OCI-LY7 (cell line): ENCODE results near the gene SPEN. TPM values are rescaled to one million over a fixed set of nuclear protein-coding genes. Genes with fewer than 3 reads are reported as not detected.

Source experiments
- BruUV-seq: library from RNA; stranded (reverse); fragments of 400-500 nt; replicated peaks from 2 replicates; lab custom pipeline; 2021; lab: Mats Ljungman, UMichigan
- CTCF ChIA-PET: fragments of 300-600 bp; sonication (Branson Sonifier 250); formaldehyde crosslinking; loops from one replicate; lab custom pipeline; 2022; ENCODE audit warnings: antibody characterized with exemption; ENCODE audit not compliant: unreplicated experiment; lab: Charles Lee
- POLR2A ChIA-PET: fragments of 300-600 bp; sonication (Branson Sonifier 250); formaldehyde crosslinking; loops from one replicate; lab custom pipeline; 2022; ENCODE audit warnings: antibody characterized with exemption; lab: Charles Lee
- DNase-seq: peaks from one replicate; pipeline ENCODE4 v3.0.0-alpha.2; 2015; ENCODE audit warnings: low spot score
- H2AFZ ChIP-seq: fragments of 200-600 bp; sonication (generic), shearing (Covaris generic); 2 replicates; pipeline ENCODE4 v1.6.1; 2014; ENCODE audit warnings: mild to moderate bottlenecking, antibody characterized with exemption, low read length, moderate library complexity
- H3K27ac ChIP-seq: fragments of 200-600 bp; sonication (generic); 2 replicates; pipeline ENCODE4 v1.5.1; 2014; ENCODE audit warnings: mixed run types, low read depth, mild to moderate bottlenecking, moderate library complexity, low read length, inconsistent platforms; ENCODE audit not compliant: poor library complexity, severe bottlenecking
- H3K36me3 ChIP-seq: fragments of 200-600 bp; sonication (generic); 2 replicates; pipeline ENCODE4 v1.6.1; 2014; ENCODE audit warnings: mild to moderate bottlenecking, antibody characterized with exemption, low read length, moderate library complexity, mixed read lengths; ENCODE audit not compliant: insufficient read depth
- H3K4me1 ChIP-seq: fragments of 200-600 bp; sonication (generic); 2 replicates; pipeline ENCODE4 v1.5.1; 2014; ENCODE audit warnings: mild to moderate bottlenecking, low read length; ENCODE audit not compliant: insufficient read depth, poor library complexity, severe bottlenecking
- H3K4me2 ChIP-seq: fragments of 200-600 bp; sonication (generic); 2 replicates; pipeline ENCODE4 v1.6.1; 2014; ENCODE audit warnings: mild to moderate bottlenecking, low read length
- H3K4me3 ChIP-seq: fragments of 200-600 bp; sonication (generic); 2 replicates; pipeline ENCODE4 v1.5.1; 2014; ENCODE audit warnings: mild to moderate bottlenecking, low read depth, low read length; ENCODE audit not compliant: poor library complexity, severe bottlenecking
- H3K79me2 ChIP-seq: fragments of 200-600 bp; sonication (generic); 2 replicates; pipeline ENCODE4 v1.6.1; 2016; ENCODE audit warnings: low read depth, mild to moderate bottlenecking, low read length, moderate library complexity, mixed read lengths; ENCODE audit not compliant: insufficient read depth
- H3K9me2 ChIP-seq: fragments of 200-600 bp; sonication (generic); 2 replicates; pipeline ENCODE4 v1.6.1; 2016; ENCODE audit warnings: mild to moderate bottlenecking, low read length, mixed read lengths; ENCODE audit not compliant: insufficient read depth
- H3K9me3 ChIP-seq: fragments of 200-600 bp; sonication (generic); 2 replicates; pipeline ENCODE4 v1.6.1; 2014; ENCODE audit warnings: mild to moderate bottlenecking, mixed run types, low read length, mixed read lengths
- H4K20me1 ChIP-seq: fragments of 200-600 bp; sonication (generic); 2 replicates; pipeline ENCODE4 v1.6.1; 2014; ENCODE audit warnings: mild to moderate bottlenecking, antibody characterized with exemption, low read length, moderate library complexity, mixed read lengths; ENCODE audit not compliant: insufficient read depth
- CTCF ChIP-seq: fragments of 200-600 bp; sonication (generic); conservative IDR thresholded peaks from 2 replicates; pipeline ENCODE4 v1.5.1; 2014; ENCODE audit warnings: mild to moderate bottlenecking, antibody characterized with exemption, low read length, moderate library complexity, mixed read lengths
- EZH2phosphoT487 ChIP-seq: fragments of 200-600 bp; sonication (generic); IDR thresholded peaks from 2 replicates; pipeline ENCODE4 v1.6.1; 2018; ENCODE audit warnings: low read depth, borderline replicate concordance, mild to moderate bottlenecking, mixed run types, antibody characterized with exemption, low read length, moderate library complexity, mixed read lengths
- intact Hi-C: fragments of 100-400 bp; cut with micrococcal nuclease; formaldehyde crosslinking; loops from one replicate; pipeline ENCODE4 v1.10.0; 2022; ENCODE audit not compliant: unreplicated experiment
- total RNA-seq, 2 experiments: library from RNA; depleted of rRNA in 1 of 2; stranded (reverse); fragments of >200 nt in 1 of 2; shearing (Covaris generic) in 1 of 2; gene quantifications; 2 replicates each; pipeline ENCODE4 v1.2.3, GENCODE V29; 2014 to 2022

SPEN gene
- total RNA-seq, 2 experiments from 2014 or later, result 40.7 to 87.1 TPM

- Histone ChIP-seq H3K9me3 (no peaks in the 10 kb centered on the region), H3K4me1 (peaks cover 33% of the 10 kb centered on the region), H3K27ac (no peak overlapping the region), H3K79me2 (peaks cover 99% of the 10 kb centered on the region), H3K9me2 (no peaks in the 10 kb centered on the region), H3K4me2 (no peak overlapping the region), H4K20me1 (peaks cover 61% of the 10 kb centered on the region), H3K36me3 (peaks cover 72% of the 10 kb centered on the region), H2AFZ (no peak overlapping the region), H3K4me3 (no peak overlapping the region)
- CTCF ChIA-PET, result no interaction called here
- TF ChIP-seq CTCF (no peak), EZH2phosphoT487 (no peak)
- intact Hi-C loops, result loop anchor here (5.0 kb wide), 1 partner anchor 65 kb away; no protein-coding TSS in a partner anchor
- POLR2A ChIA-PET, result no interaction called here
- DNase-seq, result no peak
- no TSS peak for BruUV-seq
Measured at GRCh38 chr1:15881961-15882360, 34.5 kb downstream of the SPEN start.

- no peak overlapping the region for H3K4me3 ChIP-seq
- peaks cover 72% of the 10 kb centered on the region for H3K36me3 ChIP-seq
- H4K20me1 ChIP-seq, result peaks cover 62% of the 10 kb centered on the region
- H3K79me2 ChIP-seq, result peaks cover 99% of the 10 kb centered on the region
- DNase-seq, result no peak
- BruUV-seq, result no TSS peak
- H2AFZ ChIP-seq, result no peak overlapping the region
- ChIA-PET POLR2A (interaction anchor here (0.6 to 0.7 kb wide), 2 partner anchors 12 to 131 kb away, joined by 4 read pairs; no protein-coding TSS in a partner anchor), CTCF (no interaction called here)
- H3K4me1 ChIP-seq, result peaks cover 33% of the 10 kb centered on the region
- no peaks in the 10 kb centered on the region for H3K9me2 ChIP-seq
- intact Hi-C loops, result loop anchor here (5.0 kb wide), 1 partner anchor 65 kb away; no protein-coding TSS in a partner anchor
- TF ChIP-seq EZH2phosphoT487 (no peak), CTCF (no peak)
- no peaks in the 10 kb centered on the region for H3K9me3 ChIP-seq
- H3K4me2 ChIP-seq, result no peak overlapping the region
- no peak overlapping the region for H3K27ac ChIP-seq
Measured at GRCh38 chr1:15882665-15883064, 35.2 kb downstream of the SPEN start.

GRCh38 chr1:15883326-15883725 is 35.8 kb downstream of the SPEN start:
- no peak for DNase-seq
- Histone ChIP-seq H3K36me3 (peaks cover 68% of the 10 kb centered on the region), H3K4me1 (peaks cover 33% of the 10 kb centered on the region), H3K27ac (no peak overlapping the region), H3K9me2 (no peaks in the 10 kb centered on the region), H3K4me3 (no peak overlapping the region), H3K79me2 (peaks cover 99% of the 10 kb centered on the region), H3K4me2 (no peak overlapping the region), H4K20me1 (peaks cover 56% of the 10 kb centered on the region), H3K9me3 (no peaks in the 10 kb centered on the region), H2AFZ (no peak overlapping the region)
- POLR2A ChIA-PET, result interaction anchor here (0.6 to 0.7 kb wide), 2 partner anchors 13 to 132 kb away, joined by 4 read pairs; no protein-coding TSS in a partner anchor
- CTCF ChIA-PET, result no interaction called here
- no TSS peak for BruUV-seq
- intact Hi-C loops, result loop anchor here (5.0 kb wide), 1 partner anchor 66 kb away; no protein-coding TSS in a partner anchor
- no peak for TF ChIP-seq EZH2phosphoT487
- TF ChIP-seq CTCF, result no peak
